GOT3 (cell line): ENCODE data around the gene GEMIN7.
"Not testable (repeated sequence)": the region's sequence is repeated elsewhere in the genome, so short reads cannot be mapped to it uniquely, and the experiment has no call there.

Source experiments
- DNase-seq: peaks from one replicate; lab custom pipeline; 2025; ENCODE audit warnings: mixed read lengths; lab: John Stamatoyannopoulos, UW

Gene GEMIN7

DNA sequence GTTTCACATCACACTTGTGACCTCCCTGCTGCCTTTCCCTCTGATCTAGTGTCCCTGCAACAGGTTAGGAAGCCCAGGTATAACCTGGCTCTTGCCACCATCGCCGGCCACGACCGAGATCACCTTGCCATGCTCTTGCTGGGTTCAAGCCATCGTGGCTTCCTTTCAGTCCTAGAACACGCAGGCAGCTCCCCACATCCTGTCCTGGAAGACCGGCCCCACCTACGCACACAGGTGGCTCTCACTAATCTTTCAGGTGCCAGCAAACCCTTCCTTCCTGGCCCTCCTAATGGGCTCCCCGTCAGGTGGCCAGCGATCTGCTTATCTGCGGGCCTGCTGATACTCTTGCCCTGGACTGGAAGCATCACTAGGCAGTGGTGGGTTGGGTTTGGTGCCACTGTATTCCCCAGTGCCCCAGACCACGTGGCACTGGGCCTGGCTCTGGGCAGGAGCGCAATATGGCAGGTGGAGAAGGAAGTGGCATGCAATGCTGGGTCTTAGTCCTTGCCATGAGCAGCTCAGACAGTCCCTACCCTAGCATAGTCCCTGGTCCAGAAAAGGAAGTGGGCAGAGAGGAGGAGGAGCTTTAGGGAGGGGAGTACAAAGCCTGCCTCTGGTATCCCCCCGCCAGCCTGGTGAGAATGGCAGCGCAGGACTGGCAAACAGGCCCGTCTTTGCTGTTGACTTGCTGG lies 25.7 kb downstream of the GEMIN7 start:
- no peak for DNase-seq

DNA sequence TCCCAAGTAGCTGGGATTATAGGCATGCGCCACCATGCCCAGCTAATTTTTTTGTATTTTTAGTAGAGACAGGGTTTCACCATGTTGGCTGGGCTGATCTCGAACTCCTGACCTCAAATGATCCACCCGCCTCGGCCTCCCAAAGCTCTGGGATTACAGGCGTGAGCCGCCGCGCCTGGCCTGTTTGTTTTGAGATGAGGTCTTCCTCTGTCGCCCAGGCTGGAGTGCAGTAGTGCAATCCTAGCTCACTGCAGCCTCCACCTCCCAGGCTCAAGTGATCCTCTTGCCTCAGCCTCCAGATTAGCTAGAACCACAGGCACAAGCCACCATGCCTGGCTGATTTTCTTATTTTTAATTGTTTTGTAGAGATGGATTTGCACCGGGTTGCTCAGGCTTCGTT lies 27.3 kb downstream of the GEMIN7 start:
- not testable (repeated sequence) for DNase-seq

DNA sequence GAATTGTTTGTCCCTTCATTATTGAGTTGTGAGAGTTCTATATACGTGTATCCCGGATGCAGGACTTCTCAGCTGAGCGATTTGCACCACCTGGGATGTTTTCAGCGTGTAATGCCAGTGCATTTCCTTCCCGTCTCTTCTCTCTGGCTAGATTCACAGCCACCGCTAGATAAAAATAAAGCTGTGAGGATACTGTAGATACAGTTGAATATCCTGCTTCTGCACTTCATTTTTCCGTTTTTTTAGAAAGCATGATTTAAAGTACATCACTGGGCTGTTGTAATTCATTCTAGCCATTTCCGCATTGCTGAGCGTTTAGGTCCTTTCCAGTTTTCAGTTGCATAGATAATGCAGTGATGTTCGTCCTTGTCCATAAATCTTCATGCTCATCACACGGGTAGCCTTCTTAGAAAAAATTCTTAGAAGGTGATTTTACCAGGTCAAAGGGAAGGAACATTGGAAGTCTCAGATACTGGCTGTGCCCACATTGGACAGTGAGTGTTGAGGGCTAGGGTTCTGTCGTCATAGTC lies 28.6 kb downstream of the GEMIN7 start:
- DNase-seq = no peak

DNA sequence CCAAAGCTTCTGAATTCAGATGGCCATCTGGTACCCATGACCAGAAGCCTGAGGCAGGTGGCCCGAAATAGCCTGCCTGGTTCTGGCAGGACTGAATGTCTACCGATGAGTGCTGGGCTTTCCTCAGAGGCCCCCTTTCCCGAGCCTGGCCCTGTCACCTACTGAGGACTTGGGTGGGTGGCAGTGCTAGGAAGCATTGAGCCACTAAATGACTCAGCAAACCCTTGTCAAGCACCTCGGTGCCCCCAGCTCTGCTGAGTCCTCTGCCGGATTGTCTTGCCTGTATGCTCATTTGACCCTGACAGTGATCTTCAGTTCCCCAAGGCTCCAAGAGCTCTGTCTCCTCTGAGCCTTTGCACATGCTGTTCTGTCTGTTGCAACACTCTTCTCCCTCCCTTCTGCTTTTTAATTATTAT lies 31.8 kb downstream of the GEMIN7 start:
- no peak for DNase-seq

DNA sequence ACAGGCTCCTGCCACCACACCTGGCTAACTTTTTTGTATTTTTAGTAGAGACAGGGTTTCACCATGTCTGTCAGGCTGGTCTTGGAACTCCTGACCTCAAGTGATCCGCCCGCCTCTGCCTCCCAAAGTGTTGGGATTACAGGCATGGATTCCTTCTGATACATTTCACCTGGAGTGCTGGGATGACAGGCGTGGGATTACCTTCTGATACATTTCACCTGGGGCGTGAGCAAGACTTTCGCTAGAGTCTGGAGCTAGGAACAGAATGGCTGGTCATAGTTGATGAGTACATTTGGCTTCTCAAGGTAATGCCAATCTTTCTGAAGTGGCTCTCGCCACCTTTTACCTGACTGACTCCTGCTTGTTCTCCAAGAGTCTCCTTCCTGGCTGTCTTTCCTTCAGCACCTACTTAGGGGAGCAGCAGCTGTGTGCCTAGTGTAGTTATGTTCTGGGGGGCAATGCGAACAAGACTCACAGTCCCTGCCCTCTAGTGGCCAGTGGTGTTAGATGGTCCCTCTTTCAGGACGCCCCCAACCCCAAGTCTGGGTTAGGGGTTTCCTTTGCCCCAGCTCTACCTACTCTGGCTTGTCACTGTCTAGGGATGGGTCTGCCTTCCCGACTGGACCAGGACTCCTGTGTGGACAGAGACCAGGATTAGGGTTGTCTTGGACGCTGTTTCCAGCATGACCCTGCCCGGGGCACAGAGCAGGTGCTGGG lies 33.2 kb downstream of the GEMIN7 start:
- DNase-seq = no peak

DNA sequence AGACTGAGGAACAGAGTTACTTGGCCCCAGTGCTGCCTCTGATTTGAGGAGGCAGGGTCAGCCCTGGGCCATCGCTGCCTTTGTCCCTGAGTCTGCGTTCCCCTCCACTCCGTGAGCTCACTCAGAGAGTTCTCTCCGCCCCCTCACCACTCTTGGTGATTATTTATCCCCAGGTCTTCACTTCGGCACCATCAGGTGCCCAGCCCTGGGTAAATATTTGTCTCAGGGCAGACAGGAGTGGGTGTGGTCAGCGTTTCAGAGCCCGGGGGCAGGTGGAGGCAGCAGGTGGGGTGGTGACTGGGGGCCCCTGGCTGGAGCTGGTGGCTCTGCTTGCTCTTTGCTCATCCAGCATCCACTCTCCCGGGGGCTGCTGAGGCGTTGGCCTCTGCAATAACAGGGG lies 34.6 kb downstream of the GEMIN7 start:
- no peak for DNase-seq

DNA sequence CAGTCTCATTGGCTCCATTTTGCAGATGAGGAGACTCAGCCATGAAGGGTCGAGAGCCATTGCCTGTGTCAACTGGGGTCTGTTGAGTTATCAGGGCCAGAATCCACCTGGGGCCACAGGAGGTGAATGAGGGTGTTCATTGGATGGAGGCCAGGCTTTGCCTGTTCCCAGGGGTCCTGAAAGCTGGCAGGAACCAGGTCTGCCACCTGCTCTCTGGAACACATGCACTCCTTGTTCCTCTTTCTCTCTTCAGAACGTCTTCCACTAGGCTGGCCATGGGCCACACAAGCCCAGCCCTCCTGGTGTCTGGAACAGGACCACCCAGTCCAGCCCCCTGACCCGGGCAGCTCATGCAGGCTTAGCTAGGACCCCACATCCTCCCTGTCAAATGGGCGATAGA lies 35.1 kb downstream of the GEMIN7 start:
- DNase-seq = no peak

DNA sequence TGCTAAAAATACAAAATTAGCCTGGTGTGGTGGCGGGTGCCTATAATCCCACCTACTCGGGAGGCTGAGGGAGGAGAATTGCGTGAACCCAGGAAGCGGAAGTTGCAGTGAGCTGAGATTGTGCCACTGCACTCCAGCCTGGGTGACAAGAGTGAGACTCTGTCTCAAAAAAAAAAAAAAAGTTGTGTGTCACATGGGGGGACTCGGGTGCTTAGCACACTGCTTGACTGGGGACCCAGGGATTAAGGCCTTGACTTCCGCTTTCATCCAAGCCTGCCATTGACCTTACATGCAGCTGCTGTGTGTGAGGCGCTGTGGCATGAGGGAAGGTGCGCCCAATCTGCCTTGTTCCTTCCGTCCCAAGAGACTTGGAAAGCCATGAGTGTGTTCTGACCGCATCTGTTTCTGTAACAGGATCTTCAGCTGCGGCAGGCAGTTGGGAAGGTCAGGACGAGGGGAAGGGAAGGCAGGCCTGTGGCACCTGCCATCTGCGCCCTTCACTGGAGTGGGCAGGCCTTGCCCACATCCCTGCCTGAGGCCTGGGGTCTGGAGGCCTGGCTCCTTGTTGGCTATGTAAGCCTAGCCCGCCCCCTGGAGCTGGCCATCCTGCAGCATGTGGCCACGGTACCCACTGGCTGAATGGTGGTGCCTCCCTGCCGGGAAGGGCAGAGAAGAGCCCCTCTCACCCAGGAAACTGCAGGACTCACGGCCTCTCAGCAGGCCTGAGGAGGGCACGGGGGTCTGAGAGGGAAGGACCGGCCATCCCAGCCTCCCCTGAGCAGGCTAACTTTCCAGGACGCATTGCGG lies 37.0 kb downstream of the GEMIN7 start:
- DNase-seq = no peak

DNA sequence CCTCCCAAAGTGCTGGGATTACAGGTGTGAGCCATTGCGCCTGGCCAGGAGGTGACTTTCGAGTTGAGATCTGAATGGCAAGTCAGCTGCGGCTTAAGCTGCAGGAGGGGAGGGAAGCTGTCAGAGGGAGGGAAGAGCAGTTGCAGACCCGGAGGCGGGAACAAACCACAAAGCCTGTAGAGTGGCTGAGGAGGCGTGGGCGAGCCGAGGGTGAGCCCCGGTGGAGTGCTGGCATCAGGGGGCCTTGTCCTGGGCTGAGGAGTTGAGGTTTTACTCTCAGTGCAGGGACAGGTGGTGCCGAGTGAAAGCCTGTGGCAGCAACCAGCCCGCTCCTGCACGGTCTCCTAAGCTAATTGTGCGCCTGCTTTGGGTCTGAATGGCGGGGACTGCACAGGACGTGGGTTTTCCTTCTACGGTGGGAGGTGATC lies 38.1 kb downstream of the GEMIN7 start:
- DNase-seq = no peak

DNA sequence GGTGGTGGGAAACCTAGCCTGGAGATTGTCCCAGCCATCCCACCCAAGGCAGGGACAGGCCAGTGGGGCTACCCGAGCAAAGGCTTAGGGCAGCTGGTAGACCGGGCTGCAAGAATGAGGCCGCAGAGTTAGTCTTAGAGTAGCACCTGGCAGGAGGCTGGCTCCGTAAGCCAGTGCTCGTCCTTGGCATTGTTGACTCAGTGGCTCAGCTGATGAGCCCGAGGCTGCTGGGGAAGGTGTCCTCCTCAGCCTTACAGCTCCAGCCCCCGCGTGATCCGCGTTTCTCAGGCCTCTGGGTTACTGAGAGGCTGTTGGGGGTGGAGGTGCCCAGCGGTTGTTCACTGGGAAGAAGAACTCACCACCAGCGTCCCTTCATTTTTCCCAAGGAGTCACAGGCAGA lies 38.6 kb downstream of the GEMIN7 start:
- DNase-seq = no peak

DNA sequence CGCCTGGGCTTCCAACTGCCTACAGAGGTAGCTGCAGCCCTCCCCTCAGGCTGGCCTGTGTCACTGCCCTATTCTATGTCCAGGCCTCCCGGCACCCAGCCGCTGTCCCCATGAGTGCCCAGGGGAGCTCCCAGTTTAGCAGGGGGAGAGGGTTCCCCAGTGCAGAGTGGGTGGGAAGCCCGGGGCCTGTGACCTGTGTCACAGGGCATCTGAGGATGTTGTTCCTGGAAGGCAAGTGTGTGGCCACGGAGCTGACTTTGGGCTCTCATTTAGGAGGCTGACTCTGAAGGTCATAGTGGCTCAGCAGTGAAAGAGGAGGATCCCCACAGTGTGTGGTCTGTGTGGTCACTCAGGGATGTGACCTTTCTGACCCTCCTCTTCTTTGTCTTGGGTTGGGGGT lies 39.0 kb downstream of the GEMIN7 start:
- DNase-seq = no peak

DNA sequence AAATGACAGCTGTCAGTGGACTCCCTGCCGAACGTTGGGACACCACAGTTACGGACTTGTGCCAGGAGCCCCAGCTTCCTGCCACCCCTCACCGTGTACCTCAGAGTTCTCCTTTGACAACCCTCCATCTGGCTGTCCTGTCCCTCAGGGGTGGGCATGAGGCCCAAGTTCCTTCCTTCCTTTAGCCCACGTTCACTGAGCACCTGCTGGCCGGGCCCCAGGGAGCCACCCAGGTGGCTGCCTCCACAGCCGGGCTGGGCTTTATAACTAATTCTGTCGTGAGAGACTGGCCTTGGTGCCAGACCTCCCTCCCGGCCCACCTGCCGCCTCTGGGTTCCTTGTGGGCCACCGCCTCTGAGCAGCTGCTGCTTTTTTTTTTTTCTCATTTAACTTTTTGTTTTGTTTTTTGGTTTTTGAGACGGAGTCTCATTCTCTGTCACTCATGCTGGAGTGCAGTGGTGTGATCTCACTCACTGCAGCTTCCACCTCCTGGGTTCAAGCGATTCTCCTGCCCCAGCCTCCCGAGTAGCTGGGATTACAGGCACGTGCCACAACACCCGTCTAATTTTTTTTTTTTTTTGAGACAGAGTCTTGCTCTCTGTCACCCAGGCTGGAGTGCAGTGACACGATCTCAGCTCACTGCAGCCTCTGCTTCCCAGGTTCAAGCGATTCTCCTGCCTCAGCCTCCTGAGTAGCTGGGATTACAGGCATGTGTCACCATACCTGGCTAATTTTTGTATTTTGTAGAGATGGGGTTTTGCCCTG lies 39.7 kb downstream of the GEMIN7 start:
- not testable (repeated sequence) for DNase-seq

DNA sequence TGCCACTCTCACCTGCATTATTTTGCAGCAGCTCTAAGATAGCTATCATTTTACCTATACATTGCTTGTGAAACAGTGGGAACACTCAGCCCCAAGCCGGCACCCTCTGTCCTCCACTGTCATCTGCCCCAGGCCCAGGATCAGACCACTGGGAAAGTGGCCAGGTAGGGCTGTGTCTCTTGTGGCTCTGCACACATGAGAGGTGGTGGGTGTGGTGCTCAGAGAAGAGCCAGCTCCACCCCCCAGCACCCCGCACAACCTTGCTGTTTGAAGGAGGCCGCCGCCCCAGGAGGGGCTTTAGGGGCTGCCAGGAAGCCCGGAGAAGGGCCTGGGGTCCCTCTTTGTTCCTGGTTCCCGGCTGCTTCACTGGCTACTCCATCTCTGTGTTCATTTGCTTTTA lies 40.5 kb downstream of the GEMIN7 start:
- DNase-seq = no peak

DNA sequence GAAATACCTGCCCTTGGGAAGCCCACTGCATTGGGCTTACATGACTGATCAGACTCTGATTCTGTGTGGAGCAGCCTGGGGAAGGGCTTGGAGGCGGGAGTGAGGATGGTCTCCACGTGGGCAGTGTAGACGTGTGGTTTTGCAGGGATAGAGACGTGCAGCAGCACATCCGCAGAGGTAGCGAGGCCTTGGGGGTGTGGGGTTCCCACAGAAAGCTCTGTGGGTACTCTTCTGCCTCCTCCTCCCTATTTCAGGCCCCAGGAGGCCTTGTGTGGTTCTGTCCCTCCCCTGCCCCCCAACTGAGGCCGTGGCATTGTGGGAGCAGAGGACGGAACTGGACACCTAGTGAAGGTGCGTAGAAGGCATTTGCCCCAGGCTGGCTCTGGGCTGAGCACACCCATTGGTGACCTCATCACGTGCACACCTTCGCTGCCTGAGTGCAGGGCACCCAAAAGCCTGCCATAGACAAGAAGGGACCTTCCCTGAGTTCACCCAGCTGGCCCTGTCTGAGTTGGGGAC lies 42.8 kb downstream of the GEMIN7 start:
- DNase-seq = no peak

DNA sequence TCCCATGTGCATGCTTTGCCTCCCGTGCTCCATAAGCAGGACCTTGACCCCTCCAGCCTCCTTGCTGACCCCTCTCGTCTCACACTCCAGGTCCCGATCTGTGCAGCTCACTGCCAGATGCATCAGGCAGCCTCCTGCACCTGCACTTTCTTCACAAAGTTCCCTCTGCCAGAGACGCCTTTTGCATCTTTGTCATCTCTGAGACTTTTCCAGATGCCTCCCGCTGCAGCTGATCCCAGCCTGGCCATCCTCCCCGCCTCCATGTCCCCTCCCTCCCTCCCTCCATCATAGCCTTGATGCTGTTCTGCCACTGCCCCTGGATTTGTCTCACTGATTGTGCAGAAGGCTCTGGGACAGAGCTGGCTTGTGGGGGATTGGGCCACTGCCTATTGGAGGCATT lies 43.8 kb downstream of the GEMIN7 start:
- no peak for DNase-seq

DNA sequence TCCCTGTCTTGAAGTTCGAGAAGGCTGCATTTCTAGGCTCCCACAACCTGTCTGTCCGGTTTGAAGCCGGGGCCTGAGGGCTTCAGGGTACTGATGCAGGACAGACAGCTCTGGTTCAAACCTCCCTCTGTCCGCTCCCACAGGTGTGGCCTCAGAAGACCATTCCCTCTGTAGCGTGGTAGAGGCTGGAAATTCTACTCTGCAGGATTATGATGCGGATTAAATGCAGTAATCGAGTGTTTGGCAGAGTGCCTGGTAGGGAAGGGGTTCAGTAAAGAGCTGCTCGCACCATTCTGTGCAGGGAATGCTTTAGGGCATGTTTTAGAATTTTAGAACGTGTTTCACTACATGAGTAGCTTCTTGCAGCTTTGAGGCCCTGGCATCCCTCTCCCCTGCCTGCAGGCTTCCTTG lies 44.4 kb downstream of the GEMIN7 start:
- DNase-seq = no peak

DNA sequence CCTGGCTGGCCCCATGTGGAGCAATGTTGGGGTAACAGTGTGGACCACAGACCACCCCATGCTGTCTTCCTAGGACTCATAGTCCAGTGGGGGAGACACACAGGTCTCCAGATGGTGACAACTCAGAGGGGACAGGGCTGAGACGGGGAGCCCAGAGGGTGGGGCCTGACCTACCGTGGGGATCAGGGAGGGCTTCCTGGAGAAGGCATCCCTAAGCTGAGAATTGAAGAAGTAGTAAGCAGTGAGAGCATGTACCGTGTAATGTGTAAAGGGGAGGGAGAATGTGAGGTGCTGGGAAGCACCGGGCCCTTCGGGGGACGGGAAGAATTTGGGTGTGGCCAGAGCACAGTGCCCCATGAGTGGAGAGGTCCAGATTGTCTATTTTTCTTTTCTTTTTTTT lies 45.0 kb downstream of the GEMIN7 start:
- DNase-seq = no peak

DNA sequence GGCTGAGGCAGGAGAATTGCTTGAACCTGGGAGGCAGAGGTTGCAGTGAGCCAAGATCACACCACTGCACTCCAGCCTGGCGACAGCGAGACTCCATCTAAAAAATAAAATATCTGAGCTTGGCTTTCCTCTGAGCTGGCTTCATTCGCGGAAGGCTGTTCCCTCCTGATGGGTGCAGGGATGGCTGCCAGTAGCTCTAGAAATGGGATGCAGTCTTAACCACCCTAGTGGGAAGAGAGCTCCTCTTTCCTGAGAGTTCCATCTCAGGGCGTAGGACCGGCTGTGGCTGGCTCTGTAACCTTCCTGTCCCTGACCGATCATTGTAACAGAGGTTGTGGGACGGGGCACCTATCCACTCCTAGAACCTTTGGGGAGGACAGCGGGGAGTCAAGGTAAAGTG lies 46.3 kb downstream of the GEMIN7 start:
- DNase-seq = no peak

DNA sequence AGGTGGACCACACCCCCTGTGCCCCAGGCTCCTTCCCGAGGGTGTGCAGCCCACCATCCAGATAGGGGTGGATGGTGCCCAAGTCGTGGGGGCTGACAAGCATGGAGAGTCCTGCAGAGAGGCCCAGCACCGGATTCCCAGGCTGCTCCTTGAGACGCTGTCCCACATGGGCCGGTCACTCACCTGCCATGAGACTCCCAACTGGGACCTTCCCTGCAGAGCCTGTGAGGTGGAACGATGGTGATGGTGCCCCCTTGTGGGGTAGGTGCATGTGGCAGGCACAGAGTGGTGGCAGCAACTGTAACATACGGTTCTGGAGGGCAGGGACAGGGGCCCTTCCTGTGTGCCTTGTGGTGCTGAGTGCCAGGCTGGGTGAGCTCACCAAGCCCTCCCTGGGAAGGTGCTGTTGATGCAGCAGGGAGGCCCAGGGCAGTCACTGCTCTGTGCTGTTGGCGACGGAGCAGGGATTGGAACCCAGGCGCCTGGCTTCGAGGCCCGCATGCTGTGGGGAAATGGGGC lies 47.0 kb downstream of the GEMIN7 start:
- no peak for DNase-seq

DNA sequence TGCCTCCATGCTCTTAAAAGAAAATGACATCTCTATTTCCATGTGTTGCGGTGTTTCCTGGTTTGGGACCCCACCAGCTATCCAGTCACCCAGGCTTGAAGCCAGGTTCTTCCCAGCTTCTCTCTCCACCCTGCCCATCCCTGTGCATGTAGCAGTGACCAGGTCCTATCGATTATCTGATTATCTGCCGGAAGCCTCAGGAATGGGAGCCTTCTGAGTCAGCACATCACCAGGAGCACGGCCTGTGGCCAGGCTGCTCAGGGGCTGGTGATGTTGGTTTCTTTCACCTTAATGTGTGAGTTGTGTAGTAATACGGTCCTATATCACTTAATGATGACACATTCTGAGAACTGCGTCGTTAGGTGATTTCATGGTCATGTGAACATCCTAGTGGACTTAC lies 47.6 kb downstream of the GEMIN7 start:
- no peak for DNase-seq

DNA sequence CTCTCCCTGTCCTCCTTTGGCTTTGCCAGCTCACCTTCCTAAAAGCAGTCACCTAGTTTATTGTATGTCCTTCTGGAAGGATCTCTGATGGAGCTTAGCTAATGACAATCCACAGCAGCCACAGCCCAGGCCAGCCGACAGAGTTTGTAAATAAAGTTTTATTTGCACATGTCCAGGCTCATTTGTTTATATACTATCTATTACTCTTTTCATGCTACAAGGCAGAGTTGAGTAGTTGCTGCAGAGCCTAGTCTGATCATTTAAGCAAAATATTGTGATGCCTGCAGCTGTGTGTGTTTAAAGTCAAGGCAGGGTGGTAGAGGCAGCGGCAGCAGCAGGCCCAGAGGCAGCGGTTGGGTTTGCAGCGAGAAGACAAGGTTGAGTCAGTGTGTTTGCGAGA lies 49.1 kb downstream of the GEMIN7 start:
- no peak for DNase-seq
